K562 (cell line): ENCODE data around the gene SLC24A3.

Source experiments
- CHCHD3 ChIP-seq: fragments of 250-450 bp; sonication (Bioruptor Pico); IDR thresholded peaks from 2 replicates; pipeline ENCODE4 v2.1.2; 2022; ENCODE audit warnings: mild to moderate bottlenecking
- CTCF ChIP-seq, 3 experiments: IDR thresholded peaks in 2 of 3; conservative IDR thresholded peaks in 1 of 3; 2 replicates each; pipeline ENCODE4 v1.5.1; 2011 to 2012; ENCODE audit warnings: low read length in 3 of 3, mild to moderate bottlenecking in 3 of 3, control low read depth in 2 of 3, improper control_type of control experiment in 1 of 3, inconsistent platforms in 1 of 3, low read depth in 1 of 3, mixed read lengths in 1 of 3, moderate library complexity in 1 of 3; ENCODE audit not compliant: insufficient read depth in 2 of 3
- ESRRA ChIP-seq: fragments of 450-650 bp; IDR thresholded peaks from 2 replicates; pipeline ENCODE4 v1.6.1; 2014; ENCODE audit warnings: low read depth, mild to moderate bottlenecking, moderate library complexity, borderline replicate concordance
- JUND ChIP-seq, 2 experiments: IDR thresholded peaks; 2 replicates in 1 of 2; 3 replicates in 1 of 2; pipeline ENCODE4 v1.6.1; 2011; ENCODE audit warnings: borderline replicate concordance in 2 of 2, low read depth in 2 of 2, low read length in 2 of 2, improper control_type of control experiment in 1 of 2, missing biosample characterization in 1 of 2, missing genetic modification characterization in 1 of 2, missing genetic modification reagents in 1 of 2
- PCBP1 ChIP-seq: fragments of 200-400 bp; formaldehyde crosslinking; IDR thresholded peaks from 2 replicates; pipeline ENCODE4 v1.6.1; 2018; ENCODE audit warnings: mild to moderate bottlenecking, low read depth, low read length; ENCODE audit not compliant: poor library complexity, severe bottlenecking
- PPARD ChIP-seq: fragments of 250-450 bp; sonication (Bioruptor Pico); IDR thresholded peaks from 2 replicates; pipeline ENCODE4 v1.8.0; 2022; ENCODE audit warnings: inconsistent platforms, mild to moderate bottlenecking, moderate library complexity
- U2AF1 ChIP-seq: fragments of 200-400 bp; formaldehyde crosslinking; optimal IDR thresholded peaks from 2 replicates; pipeline ENCODE3; 2017; ENCODE audit warnings: mild to moderate bottlenecking, low read depth, low read length, moderate library complexity
- ZNF785 ChIP-seq: fragments of 250-450 bp; sonication (Bioruptor Pico); IDR thresholded peaks from 2 replicates; pipeline ENCODE4 v1.4.0; 2020; ENCODE audit warnings: mild to moderate bottlenecking

GRCh38 chr20:19397666-19398065 is 185.2 kb downstream of the SLC24A3 start:
- TF ChIP-seq PPARD (CRISPR knock-in tag) (no peak), ZNF785 (CRISPR knock-in tag) (no peak), U2AF1 (no peak), PCBP1 (no peak), ESRRA (no peak), JUND (IDR thresholded peaks at IDR 0.05; ENCODE audit: borderline replicate concordance, low read depth, low read length) (no peak), JUND (tag; IDR thresholded peaks at IDR 0.05; ENCODE audit: borderline replicate concordance, low read depth, low read length) (no peak), CTCF (IDR thresholded peaks at IDR 0.05 in 2 of 3, conservative IDR thresholded peaks at IDR 0.05 in 1 of 3; ENCODE audit: insufficient read depth in 2 of 3, low read depth in 1 of 3, low read length in 3 of 3) (no peak), CHCHD3 (CRISPR knock-in tag) (no peak)
